Activated CD4-positive, CD25-positive, alpha-beta regulatory T cell (primary cell): ENCODE measurements around the gene ATG7.
"Not testable (repeated sequence)": the region's sequence is repeated elsewhere in the genome, so short reads cannot be mapped to it uniquely, and the experiment has no call there.

Experiments used
- DNase-seq, 4 experiments: peaks; one replicate each; lab custom pipeline; 2025; lab: John Stamatoyannopoulos, UW

Gene ATG7

GRCh38 chr3:11389386-11390268 lies 117.4 kb downstream of the ATG7 start:
- DNase-seq, result no peak

DNA sequence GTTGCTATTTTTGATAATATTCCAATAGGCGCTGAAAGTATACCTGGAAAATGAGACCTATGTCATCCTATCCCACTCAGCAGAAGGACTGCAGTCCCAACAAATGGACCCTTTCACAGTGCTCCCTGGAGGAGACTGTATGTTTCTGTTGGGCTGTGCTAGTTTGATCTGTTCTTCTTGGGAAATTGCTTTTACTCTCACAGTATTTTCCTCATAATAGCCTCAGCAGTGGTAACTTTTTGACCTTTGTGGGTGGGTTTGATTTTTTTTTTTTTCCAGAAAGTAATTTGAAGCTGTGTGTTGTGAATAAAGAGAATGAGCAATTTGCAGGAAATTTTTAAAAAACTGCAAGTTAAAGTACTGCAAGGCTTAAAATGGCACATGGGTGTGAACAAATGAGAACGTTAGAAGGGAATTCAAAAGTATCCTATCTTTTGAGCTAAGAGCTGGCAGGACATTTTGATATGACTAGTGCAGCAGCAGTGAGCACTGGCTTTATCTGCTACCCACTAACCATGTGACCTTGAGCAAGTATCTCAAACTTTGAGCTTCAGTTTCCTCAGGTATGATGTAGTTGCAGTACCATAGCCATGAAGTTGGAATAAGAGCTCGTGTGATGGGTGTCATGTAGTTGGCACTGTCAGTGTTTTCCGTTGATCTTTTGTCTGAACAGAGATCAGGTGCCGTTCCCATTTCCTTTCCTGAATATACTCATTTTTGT lies 118.4 kb downstream of the ATG7 start:
- DNase-seq, result no peak

DNA sequence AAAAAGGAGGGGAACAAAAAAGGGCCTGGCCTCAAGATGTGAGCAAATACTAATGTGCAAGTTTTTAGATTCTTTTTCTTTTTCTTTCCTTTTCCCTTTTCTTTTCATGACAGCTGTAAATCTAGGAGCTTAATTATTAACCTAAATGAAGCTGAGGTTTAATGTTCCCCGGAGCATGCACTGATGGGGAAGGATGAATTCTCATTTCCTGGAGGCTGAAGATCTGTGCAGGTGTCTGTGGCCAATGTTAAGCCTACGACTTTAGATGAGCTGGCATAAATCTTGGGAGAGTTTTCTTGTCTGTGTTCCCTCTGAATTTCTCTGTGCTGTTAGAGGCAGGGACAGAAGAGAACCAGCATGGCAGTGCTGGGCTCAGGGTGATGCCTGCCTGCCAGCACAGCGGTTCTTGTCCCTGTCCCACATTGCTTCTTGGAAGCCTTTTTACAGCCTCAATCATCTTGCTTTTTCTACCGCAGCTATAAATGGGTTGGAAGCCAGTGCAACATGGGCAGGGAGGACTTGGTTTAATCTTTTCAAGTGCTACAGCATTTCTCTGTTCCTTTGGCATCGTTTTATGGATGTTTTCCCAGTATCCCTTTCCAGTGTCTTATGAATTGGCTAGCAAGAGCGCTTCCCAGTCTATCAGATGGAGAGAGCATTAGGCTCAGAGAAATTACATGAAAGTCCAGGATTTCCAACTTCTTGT lies 119.1 kb downstream of the ATG7 start:
- DNase-seq, result no peak

DNA sequence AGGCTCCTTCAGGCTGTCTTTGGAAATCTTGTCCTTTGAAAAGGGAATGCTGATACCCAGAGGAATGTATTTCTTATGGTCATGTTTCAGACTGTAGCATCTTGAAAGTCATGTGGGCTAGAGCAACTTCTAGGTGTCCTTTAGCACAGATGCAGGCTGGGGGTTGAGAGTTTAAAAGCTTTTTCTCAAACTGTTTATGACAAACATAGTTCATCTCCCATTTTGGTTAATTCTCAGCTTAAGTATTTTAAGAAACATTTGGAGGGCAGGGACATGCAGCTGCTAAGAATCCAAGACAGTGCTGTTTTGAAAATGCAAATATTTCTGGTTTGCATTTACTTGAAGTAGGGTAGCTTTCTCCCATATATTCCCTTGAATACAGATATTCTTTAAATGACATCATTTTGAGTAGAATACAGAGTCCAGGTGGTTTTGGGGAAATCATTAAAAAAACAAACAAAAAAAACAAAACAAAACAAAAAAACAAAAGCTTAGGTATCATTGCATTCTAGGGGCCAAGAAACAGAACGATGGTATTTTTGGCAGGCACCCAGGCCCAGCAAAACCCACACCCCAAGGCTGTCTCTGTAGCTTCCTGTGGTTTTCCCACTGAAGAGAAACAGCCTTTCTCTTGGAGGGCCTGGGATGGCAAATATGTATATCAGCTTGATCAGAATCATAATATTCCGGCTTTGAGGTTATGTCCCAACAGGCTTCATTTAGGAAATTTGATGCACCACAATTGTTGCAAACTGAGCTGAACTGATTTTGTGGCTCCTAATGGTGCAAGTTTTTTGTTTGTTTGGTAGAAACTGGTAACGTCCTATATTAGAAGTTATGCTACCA lies 120.0 kb downstream of the ATG7 start:
- DNase-seq, result no peak

DNA sequence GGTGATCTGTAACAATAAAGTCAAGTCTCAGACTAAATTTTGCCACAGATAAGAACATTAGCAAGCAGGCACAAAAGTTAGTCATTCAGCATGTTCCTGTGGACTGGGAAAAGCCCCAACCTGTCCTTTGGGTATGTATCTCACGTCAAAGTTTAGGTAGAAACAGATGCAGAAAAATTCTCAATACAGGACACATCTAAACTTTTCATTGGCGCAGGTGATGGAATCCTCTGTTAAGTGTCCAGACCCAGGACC lies 120.6 kb downstream of the ATG7 start:
- DNase-seq, result no peak

DNA sequence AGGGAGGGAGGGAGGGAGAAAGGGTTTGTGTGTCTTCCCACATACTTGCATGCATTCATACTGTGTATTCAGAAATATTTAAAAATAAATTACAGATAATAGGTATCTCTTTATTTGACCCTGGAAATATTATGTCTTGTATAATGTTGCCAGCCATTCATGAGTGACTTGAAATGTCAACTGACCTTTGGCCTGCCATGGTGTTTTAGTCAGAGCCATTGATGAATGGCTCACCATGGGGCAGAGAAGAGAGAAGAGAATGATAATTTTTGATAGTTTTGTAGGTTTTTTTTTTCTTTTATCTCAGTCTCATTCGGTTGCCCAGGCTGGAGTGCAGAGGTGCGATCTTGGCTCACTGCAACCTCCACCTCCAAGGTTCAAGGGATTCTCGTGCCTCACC lies 121.2 kb downstream of the ATG7 start:
- no peak for DNase-seq

GRCh38 chr3:11394392-11394791 lies 122.2 kb downstream of the ATG7 start:
- no peak for DNase-seq

- no peak for DNase-seq
Observed at GRCh38 chr3:11400213-11400612, 128.0 kb downstream of the ATG7 start.

DNA sequence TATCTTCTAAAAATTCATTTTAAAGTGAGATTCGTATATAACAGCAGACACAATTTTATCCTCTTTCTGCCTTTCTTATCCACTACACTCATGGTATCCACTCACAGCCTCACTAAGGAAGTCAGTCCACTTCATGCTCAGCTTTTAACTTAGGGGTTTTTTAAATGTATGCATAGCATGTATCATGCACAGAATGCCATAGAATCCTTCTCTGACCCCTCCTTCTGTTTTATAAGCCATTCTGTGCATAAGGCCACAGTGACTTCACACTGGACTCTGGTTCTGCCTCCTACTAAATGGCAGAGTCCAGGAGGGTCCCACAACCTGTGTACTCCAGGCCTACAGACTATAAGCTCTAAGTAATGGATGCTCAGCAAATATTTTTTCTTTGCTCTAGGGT lies 129.2 kb downstream of the ATG7 start:
- DNase-seq, result no peak

- no peak for DNase-seq
Observed at GRCh38 chr3:11405323-11405722, 133.1 kb downstream of the ATG7 start.

DNA sequence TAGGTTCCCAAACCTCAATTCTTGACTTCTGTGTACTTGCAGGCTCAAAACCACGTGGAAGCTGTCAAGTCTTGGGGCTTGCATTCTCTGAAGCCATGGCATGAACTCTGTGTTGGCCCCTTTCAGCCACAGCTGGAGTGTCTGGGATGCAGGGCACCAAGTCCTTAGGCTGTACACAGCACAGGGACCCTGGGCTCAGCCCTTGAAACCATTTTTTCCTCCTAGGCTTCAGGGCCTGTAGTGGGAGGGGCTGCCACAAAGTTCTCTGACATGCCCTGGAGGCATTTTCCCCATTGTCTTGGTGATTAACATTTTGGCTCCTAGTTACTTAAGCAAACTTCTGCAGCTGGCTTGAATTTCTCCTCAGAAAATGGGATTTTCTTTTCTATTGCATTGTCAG lies 135.4 kb downstream of the ATG7 start:
- DNase-seq, result no peak

GRCh38 chr3:11408324-11408859 lies 136.2 kb downstream of the ATG7 start:
- not testable (repeated sequence) for DNase-seq

DNA sequence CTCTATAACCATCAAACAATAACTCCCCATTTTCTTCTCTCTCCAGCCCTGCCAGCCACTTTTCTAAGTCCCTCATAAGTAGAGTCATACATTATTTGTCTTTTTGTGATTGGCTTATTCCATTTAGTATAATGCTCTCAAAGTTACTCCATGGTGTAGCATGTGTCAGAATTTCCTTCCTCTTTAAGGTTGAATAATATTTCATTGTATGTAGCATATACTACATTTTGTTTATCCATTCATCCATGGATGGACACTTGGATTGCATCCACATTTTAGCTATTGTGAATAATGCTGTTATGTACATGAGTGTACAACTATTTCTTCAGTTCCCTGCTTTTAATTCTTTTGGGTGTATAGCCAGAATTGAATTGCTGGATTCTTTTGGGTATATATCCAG lies 138.4 kb downstream of the ATG7 start:
- no peak for DNase-seq

DNA sequence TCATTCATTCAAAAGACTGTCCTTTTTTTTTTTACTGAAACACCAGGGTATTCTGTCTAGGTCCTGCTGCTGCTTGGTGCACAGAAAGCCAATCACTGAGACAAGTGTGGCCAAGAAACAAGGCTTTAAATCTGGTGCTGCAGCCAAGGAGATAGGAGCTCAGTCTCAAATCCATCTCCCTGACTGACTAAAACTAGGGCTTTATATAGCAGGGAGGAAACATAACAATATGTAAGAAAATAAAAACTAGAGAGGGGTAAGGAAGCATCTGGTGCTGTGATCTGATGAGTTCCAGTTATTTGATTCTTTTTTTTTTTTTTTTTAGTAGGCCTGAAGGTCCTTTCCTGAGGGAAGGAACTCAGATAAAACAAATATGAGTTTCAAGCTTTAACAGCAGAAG lies 139.8 kb downstream of the ATG7 start:
- no peak for DNase-seq

DNA sequence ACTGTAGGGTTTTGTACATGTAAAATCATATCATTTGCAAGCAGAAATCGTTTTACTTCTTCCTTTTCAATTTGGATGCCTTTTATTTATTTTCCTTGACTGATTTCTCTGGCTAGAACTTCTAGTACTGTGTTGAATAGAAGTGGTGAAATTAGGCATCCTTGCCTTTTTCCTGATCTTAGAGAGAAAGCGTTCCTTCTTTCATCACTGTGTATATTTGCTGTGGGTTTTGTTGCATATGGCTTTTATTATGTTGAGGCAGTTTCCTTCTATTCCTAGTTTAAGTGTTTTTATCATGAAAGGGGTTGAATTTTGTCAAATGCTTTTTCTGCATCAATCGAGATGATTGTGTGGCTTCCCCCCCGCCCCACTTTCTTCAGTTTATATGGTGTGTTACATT lies 140.9 kb downstream of the ATG7 start:
- no peak for DNase-seq

- no peak for DNase-seq
Observed at GRCh38 chr3:11415099-11415498, 142.9 kb downstream of the ATG7 start.

DNA sequence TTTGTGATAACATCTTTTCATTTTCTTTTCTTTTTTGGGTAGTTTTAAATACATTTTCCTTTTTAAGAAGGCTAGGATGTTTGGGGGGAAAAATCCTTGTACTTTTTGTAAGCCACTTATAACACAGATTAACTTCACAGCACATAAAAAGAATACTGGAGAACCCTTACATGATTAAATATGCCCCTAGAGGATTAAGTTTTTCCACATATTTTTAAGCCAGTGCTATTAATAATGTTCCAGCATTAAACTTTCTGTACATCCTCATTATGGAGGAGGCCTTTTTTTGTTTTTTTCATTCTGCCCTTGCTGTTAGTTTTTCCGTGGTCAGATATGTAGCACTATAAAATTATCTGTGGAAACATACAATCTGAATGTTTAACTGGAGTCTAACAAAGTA lies 147.9 kb downstream of the ATG7 start:
- DNase-seq, result no peak

- DNase-seq, result no peak
Observed at GRCh38 chr3:11422291-11422690, 150.1 kb downstream of the ATG7 start.

DNA sequence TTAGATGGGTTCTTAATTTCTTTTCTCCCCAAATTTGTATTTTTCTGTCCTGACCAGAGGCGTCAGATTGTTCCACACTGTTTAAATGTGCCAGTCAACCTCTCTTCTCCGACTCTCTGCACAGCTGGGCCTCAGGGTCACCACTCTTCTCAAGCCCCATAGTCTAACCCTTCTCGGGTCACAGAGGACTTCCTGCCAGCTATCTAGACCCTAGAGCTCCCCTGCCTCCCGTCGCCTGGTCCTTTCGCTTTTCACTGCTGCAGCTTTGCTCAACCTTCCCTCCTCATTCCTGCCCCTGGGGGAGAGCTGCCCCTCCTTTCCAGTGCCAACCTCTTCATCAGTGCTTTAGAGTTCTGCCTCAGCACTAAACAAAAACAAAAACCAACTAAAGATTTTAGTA lies 151.7 kb downstream of the ATG7 start:
- DNase-seq, result no peak

DNA sequence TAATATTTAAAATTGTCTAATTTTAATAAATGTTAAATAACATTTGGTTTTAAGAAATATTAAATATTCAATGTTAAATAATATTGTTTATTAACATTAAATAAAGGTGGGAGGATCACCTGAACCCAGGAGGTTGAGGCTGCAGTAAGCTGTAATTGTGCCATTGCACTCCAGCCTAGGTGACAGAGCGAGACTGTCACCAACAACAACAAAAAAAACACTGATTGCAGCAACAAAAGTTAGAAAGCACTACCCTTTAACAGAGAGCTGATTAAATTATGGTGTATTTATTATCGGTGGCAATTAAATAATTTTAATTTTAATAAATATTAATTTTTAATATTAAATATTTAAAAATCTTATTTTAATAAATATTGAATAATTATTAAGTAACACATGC lies 152.1 kb downstream of the ATG7 start:
- no peak for DNase-seq

GRCh38 chr3:11430207-11430606 lies 158.0 kb downstream of the ATG7 start:
- no peak for DNase-seq

- no peak for DNase-seq
Observed at GRCh38 chr3:11430624-11431023, 158.4 kb downstream of the ATG7 start.
